Spleen (tissue), 7 donors: ENCODE measurements around the gene SNX17.

Source experiments
- CTCF ChIP-seq, 11 experiments: fragments of 200-600 bp in 7 of 11; fragments of 450-650 bp in 4 of 11; sonication (generic) in 4 of 11; IDR thresholded peaks in 8 of 11; conservative IDR thresholded peaks in 3 of 11; 1 replicate in 7 of 11; 2 replicates in 4 of 11; pipeline versions ENCODE4 v1.4.0 to v1.8.0; 2016 to 2021; ENCODE audit warnings: antibody characterized with exemption in 11 of 11, inconsistent platforms in 4 of 11, mild to moderate bottlenecking in 1 of 11
- POLR2A ChIP-seq, 3 donors: fragments of 450-650 bp; IDR thresholded peaks; one replicate each; pipeline ENCODE4 v1.5.1; 2017; ENCODE audit warnings: antibody characterized with exemption in 3 of 3, mild to moderate bottlenecking in 1 of 3
- donor health status: DM: no; HTN: no; CAD: no; lungs with moderate emphysema.
- donor health status: DM: no; HTN: no; CAD: no.
- donor health status: DM: no; HTN: no; CAD: no.

GRCh38 chr2:27420996-27421395 is 50.6 kb downstream of the SNX17 start:
- TF ChIP-seq CTCF (IDR thresholded peaks at IDR 0.05 in 8 of 11, conservative IDR thresholded peaks at IDR 0.05 in 3 of 11) (no peak), POLR2A (IDR thresholded peaks at IDR 0.05) (no peak)
